Stimulated activated CD8-positive, alpha-beta memory T cell treated with anti-CD3 and anti-CD28 coated beads, Interleukin-7, amount 100 ng/mL, for 1 hour (primary cell): ENCODE measurements around the gene ALKBH8.
"Not testable (repeated sequence)": the region's sequence is repeated elsewhere in the genome, so short reads cannot be mapped to it uniquely, and the experiment has no call there.

Experiments
- DNase-seq, 2 donors: peaks; one replicate each; pipeline ENCODE4 v3.0.0-alpha.2; 2020; ENCODE audit warnings: low read depth in 2 of 2

The ALKBH8 gene

DNA sequence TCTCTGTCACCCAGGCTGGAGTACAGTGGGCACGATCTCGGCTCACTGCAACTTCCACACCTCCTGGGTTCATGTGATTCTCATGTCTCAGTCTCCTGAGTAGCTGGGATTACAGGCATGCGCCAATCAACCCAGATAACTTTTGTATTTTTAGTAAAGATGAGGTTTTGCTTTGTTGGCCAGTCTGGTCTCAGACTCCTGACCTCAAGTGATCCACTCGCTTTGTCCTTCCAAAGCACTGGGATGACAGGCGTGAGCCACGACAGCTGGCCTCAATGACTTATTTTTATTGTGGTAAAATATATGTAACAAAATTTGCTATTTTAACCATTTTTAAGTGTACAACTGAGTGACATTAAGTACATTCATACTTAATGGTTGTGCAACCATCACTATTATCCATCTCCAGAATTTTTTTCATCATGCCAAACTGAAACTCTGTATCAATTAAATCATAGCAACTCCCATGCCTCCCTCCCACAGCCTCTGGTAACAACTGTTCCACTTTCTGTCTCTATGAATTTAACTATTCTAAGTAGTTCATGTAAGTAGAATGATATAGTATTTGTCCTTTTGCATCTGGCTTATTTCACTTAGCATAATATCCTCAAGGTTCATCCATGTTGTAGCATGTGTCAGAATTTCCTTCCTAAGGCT lies 57.2 kb downstream of the ALKBH8 start:
- DNase-seq: no peak

DNA sequence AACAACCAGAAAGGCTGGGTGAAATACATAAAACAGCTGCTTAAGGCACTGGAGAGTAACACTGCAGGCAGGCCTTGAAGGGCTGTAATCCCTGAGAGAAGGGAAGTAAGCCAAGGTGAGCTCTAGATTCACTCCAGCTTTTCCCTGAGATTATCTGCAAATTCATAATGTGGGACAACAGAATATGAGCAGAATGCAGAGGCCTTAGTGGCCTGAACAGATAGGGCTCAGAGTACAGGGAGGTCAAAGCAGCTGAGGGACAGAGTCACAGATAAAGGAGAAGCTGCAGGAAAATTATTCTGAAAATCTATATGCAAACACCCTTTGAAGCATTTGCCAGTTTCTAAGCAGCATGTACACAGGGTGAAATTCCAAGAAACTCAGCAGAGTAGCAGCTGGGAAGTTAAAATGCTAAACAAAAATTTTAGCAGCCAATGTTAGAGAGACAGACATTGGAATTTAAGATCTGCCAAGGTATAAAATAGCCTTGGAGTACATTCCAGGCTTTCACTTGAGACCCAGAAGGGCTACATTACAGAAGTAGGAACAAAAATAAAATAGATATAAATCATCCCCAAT lies 59.8 kb downstream of the ALKBH8 start:
- DNase-seq: no peak

DNA sequence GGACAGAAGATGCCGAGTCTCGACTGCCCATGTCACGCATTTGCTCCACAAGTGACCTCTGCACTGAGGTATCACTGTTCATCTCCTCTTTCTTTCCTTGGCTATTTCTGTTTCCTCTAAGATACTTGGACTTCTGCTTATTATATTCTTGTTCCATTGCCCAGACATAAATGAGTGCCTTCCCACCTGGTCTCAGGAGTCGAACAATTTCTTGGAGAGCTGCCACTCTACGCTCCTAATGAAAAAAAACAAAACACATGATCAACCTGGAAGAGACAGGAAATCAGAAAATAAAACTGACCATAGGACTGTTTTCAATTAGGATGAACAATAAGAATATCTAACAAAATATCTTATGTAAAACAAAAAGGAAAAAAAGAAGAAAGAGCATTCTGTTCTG lies 60.6 kb downstream of the ALKBH8 start:
- no peak for DNase-seq

DNA sequence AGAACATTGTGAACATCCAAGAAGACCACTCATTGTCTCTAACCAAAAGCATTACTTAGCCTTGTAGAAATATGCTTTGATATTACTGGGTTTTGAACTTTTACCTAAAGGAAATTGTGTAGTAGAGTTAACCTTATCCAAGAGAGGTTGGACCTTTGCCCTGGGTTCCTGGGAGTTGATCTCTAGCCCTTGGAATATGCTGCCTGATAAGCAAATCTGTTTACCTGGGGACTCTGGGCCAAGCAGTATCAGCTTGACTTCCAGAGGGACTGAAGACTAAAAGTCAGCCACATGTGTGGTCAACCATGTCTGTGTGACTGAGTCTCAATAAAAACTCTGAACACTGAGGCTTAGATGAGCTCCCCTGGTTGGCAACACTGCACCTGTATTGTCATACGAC lies 63.8 kb downstream of the ALKBH8 start:
- DNase-seq: no peak

DNA sequence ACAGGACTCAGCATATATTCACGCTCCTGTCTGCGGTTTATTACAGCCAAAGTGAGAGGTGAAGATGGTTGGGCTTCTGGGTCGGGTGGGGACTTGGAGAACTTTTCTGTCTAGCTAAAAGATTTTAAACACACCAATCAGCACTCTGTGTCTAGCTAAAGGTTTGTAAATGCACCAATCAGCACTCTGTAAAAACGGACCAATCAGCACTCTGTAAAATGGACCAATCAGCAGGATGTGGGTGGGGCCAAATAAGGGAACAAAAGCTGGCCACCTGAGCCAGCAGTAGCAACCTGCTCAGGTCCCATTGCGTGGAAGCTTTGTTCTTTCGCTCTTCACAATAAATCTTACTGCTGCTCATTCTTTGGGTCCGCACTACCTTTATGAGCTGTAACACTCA lies 68.2 kb downstream of the ALKBH8 start:
- DNase-seq: not testable (repeated sequence)

DNA sequence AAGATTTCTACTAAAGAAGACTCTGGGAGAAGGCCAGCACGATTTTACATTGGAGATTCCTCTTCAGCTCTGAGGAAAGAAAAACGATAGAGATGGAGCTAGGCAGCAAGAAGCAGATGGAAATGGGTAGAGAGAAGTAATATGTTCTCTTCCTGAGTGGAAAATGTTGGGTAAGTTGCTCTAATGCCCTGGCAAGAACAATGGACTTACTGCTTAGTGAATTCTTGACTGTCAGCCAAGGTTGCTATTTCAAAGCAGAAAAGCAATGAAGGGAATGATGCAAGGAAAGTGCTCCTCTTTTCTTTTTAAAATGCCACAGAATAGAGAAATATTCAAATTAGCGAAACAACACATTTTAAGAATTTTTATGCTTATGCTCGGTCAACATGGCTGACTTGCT lies 69.5 kb downstream of the ALKBH8 start:
- DNase-seq: no peak

DNA sequence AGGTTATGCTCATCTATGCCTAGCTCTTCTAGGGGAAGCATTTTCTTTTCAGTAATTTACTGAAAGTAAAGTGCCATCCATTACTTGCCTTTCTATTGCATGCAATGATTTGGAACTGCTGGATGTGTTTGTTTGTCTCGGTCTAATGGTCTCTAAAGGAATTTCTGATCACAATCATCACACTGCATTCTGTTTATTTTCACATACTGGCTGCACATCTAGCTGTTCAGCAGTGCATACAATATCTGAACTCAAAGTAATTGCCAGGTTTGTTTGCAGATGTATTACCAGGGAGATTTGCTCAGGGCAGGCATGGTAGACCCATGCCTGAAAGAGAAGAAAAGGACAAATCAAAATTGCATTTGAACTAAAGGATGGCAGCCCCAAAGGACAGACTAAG lies 71.5 kb downstream of the ALKBH8 start:
- no peak for DNase-seq

DNA sequence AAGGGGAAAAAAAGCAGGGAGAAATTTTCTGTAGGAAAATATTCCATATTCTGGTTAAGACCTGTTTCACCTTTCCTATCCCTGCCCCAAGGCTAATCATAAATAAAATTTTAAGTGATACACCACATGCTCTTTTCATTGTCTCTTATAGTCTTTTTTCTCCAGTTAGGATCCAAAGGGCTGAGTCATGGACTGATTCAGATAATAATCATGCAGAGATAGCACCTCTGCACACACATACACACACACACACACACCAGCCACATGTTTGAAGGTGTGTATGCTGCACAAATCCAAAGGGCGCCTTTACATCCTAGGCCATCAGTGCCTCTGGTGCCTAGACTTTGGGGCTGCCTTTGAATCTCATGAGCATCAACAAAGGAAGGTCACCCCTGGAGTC lies 72.4 kb downstream of the ALKBH8 start:
- no peak for DNase-seq

DNA sequence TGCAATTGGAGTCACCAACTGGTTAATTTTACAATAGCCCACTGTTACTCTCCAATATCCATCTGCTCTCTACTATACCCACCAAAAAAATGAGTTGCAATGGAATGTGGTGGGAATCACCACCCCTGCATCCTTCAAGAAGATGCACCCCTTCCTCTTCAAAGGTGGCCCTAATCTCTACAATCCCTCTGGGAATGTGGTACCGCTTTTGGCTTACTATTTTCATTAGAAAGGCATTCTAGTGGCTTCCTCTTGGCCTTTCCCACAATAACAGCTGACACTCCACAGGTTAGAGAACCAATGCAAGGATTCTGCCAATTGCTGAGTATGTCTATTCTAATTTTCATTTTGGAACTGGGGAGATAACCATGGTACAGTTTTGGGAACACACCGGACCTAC lies 74.7 kb downstream of the ALKBH8 start:
- DNase-seq: no peak

DNA sequence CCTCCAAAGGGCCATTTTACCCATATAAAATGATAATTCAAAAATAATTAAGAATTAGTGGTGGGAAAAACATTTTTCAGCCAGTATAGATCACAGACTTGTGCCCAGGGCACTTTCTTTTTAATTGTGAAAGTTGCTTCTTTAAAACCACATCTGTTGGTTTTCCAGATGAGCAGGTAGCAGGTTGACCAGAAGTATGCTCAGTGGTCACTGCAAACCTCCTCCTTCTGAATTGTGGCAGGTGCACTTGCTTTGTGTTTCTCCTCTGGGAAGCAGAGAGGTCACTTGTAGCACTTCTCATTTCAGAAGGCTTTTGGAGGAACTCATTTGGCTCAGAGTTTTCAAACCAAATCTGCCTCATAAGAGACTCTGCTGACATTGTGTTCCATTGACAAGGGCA lies 83.3 kb downstream of the ALKBH8 start:
- no peak for DNase-seq

DNA sequence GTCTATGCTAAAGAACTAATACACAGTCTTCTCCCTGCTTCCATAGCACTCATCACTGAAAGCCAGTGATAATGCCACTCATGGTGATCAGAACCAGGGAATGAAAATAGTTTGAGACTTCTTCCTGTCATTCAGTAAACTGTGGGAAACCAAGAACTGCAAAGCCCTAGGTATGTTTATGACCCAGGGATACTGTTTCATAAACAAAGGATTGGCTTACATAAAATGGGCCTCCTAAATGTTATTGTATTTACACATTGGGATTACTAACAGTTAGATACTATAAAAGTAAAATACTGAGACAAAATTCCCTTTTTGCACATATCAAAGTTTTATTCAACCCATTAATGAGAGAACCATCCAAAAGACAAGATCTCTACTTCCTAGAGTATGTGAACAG lies 86.6 kb downstream of the ALKBH8 start:
- no peak for DNase-seq

DNA sequence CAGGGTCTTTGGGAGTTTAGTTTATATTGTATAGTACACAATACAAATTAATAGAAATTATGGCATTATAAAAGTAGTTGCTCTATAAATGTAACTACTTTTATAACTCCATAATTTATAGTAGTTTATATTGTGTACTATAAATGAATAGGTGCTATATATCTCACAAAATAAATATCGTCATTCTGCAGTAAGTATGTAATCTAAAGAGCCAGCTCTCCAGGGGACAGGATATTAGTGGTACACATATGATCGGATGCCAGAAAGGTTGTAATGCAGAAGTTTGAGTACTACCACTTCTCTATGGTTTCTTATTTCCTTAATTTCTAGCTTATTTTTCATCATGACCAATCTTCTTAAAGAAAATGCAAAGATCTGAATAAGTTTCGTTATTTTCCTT lies 87.7 kb downstream of the ALKBH8 start:
- no peak for DNase-seq

DNA sequence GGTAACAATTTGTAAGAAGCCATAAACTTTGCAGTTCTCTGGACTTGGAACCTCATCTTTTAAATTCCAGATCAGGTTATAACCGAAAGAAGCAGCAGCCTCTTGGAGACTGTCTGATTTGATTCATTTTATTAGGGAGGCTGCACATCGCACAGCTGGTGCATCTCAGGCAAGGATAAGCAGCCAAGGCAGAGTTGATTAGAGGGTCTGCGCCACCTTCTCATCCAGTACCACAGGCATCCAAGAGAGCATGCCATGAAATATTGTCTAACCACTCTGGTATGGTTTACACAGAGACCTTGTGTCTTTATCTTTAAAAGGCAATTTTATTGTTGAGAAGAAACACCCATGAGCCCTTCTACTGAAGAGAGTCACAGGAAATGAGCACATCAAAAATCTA lies 91.7 kb downstream of the ALKBH8 start:
- DNase-seq: no peak

DNA sequence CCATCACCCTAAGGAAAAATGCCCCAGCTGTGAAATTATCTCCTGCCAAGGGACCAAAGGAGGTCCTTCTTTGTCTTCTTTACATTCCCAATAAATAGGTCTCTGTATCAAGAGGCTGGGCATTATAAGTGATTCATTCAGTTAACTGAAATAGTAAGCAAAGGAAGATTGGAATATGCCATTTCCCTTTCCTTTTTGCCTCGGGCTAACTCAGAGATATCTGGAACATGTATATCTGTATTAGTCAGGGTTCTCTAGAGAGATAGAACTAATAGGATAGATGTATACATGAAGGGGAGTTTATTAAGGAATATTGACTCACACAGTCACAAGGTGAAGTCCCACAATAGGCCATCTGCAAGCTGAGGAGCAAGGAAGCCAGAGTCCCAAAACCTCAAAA lies 92.6 kb downstream of the ALKBH8 start:
- DNase-seq: no peak

DNA sequence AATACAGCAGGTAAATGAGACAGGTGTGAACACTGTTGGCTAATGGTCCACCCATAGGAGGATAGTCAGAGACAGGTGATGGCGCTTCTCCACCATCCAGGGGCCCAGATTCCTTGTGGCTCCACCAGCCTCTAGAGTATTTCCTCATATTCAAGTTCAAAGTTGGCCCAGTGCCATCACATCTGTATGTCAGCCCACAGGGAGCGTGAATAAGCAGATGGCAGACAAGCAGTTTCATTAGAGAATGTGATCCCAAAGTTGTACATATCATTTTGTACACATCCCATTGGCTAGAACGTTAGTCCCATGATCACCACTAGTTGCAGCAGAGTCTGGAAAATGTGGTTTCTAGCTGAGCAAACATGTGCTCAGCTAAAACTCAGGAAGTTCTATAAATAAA lies 96.9 kb downstream of the ALKBH8 start:
- no peak for DNase-seq

DNA sequence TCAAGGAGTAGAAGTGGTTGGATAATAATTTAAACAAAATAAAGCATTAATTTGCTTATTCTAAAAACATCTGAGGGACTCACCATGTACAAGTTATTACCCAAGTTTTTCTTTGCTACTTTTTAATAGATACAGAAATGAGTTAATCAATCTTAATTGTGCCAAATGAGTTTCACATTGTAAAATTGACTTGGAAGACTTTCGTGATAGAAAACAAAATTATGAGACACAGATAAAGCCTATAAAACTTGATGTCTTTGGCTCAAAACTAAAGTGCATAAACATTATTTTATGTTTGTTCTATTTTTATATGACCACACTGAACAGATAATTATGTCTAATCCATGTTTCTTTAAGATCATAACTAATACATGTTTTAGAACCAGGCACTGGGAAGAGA lies 97.8 kb downstream of the ALKBH8 start:
- DNase-seq: no peak

DNA sequence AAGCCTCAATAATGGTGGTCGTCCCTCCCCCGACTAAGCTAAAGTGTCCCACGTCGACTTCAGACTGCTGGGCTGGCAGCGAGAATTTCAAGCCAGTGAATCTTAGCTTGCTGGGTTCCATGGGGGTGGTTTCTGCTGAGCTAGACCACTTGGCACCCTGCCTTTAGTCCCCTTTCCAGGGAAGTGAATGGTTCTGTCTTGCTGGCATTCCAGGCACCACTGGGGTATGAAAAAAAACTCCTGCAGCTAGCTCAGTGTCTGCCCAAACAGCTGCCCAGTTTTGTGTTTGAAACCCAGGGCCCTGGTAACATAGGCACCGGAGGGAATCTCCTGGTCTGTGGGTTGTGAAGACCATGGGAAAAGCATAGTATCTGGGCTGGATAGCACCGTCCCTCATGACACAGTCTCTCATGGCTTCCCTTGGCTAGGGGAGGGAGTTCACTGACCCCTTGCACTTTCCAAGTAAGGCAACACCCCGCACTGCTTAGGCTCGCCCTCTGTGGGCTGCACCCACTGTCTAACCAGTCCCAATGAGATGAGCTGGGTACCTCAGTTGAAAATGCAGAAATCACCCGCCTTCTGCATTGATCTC lies 99.2 kb downstream of the ALKBH8 start:
- not testable (repeated sequence) for DNase-seq

DNA sequence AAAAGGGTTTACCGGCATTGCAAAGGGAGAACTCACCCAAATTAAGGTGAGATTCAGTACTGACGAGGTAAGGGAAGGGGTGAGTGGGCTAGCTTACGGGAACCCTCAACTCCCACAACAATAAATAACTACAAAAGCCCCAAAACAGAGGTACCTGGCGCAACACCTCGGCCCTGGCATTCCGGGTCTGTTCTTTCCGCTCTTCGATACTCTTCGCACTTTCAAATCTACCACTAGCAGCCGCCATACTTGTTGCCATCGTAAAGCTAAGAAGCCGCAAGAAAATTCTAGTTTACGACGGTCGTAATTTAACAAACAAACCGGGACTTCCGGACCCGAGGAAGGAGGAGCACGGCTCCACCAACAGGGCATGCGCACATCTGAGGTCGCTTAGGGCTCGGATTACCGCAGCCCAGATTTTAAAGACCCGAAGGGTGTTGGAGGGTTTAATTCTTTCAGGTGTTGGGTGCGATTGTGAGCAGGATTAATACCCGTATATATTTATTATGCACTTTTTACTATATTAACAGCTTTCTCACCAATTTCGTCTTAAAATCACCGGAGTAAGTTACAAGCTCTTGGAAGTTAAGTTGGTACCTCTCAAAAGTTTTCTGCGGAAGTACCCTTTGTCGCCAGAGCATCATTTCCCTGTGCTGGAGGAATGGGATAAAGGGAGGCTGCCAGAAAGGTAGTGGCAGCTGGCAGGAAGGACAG lies 107.8 kb downstream of the ALKBH8 start, which contains the start of gene CWF19L2:
CWF19L2 (minus strand) TSS at position 268 of the 714 bp plus-strand sequence; CDS start at position 259, 9 bp downstream.
- peak; percentile 73 to 77 for DNase-seq

DNA sequence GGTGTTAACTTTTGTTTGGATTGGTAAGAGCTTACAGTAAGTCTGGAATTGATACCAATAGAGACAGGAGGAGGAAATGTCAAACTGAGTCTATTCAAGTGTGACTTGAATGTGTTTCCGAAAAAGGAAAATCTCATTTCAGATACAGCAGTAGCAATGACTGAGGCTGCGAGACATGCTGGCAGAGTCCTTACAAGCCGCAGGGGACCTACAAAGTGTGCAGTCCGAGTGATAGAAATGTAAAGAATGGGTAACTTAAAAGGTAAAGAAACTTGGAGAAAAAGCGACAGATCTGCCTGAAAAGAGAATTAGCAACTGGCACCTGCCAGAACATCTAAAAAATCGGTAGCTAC lies 108.4 kb downstream of the ALKBH8 start:
- no peak for DNase-seq

DNA sequence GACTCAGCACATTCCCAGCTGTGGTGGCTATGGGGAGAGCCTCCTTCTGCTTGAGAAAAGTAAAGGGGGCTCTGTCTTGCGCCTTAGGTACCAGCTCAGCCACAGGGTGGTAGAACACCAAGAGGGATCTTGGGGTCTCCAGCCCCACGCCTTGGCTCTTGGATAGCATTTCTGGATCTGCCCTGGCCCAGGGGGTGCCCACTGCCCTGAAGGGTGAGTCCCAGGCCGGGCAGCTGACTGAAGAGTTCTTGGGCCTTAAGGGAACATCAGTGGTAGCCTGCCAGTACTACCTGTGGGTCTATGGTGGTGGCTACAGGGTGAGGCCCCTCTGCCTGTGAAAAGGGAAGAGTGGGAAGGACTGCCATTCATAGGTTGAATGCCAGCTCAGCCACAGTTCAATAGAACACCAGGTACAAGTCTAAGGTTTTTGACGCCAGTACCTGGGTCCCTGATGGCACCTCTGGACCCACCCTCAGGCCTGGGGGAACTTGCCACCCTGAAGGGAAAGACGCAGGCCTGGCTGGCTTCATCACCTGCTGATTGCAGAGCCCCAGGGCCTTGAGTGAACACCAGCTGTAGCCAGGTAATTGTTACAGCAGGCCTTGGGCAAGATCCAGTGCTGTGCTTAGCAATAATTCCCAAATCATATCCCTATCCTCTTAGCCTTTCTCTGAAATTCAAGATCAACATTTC lies 111.8 kb downstream of the ALKBH8 start:
- DNase-seq: no peak
